ENCODE results near the gene DESI1.
A peak's percentile ranks its signal among the peaks of the same experiment; 100 is the strongest.

Gene DESI1

GRCh38 chr22:41589391-41590241, 31.2 kb downstream of the DESI1 start, which contains the start of gene PMM1:
Gene PMM1, minus strand, starts transcription at chr22:41589840. Its CDS starts 35 bp downstream, at chr22:41589805.
- no peaks in the 10 kb centered on the region for H3F3A ChIP-seq (ENCODE audit: insufficient read depth, low read length)
- no peaks in the 10 kb centered on the region for H3K27me3 ChIP-seq (ENCODE audit: insufficient read depth, low read length)
- peak within 1 kb of the TSS; percentile 59 for H3K27ac ChIP-seq (ENCODE audit: low read depth, low read length, poor library complexity, severe bottlenecking)
- peaks cover 24% of the 10 kb centered on the region for H3K4me1 ChIP-seq (ENCODE audit: insufficient read depth, low read length, severe bottlenecking)
- H3K9me3 ChIP-seq (ENCODE audit: low read length) = no peaks in the 10 kb centered on the region
- 0 out of 2 replicates have a peak, but pooled peaks cover 5% of the 10 kb centered on the region for H3K36me3 ChIP-seq (ENCODE audit: insufficient read depth, low read length)
- H2AFZ ChIP-seq (ENCODE audit: low read length) = no peak within 1 kb of the TSS
- no peak for TF ChIP-seq EZH2 (IDR thresholded peaks at IDR 0.05; ENCODE audit: borderline replicate concordance, low read length)
- TF ChIP-seq CTCF (IDR thresholded peaks at IDR 0.05; ENCODE audit: low read length) = no peak
- H4K20me1 ChIP-seq (ENCODE audit: insufficient read depth, low read length) = no peaks in the 10 kb centered on the region
- peak within 1 kb of the TSS; percentile 94 for H3K4me3 ChIP-seq (ENCODE audit: low read depth, low read length, poor library complexity, severe bottlenecking)
- H3K9ac ChIP-seq (ENCODE audit: low read length) = peak within 1 kb of the TSS; percentile 88
- no peaks in the 10 kb centered on the region for H3K9me2 ChIP-seq (ENCODE audit: low read depth, low read length)
- peak within 1 kb of the TSS; percentile 95 for H3K4me2 ChIP-seq (ENCODE audit: low read length)
- no peaks in the 10 kb centered on the region for H3K79me2 ChIP-seq (ENCODE audit: insufficient read depth, low read length)

- TF ChIP-seq CTCF (IDR thresholded peaks at IDR 0.05; ENCODE audit: low read length) = no peak
- no peak for TF ChIP-seq EZH2 (IDR thresholded peaks at IDR 0.05; ENCODE audit: borderline replicate concordance, low read length)
- no peak overlapping the region for H3K27ac ChIP-seq (ENCODE audit: low read depth, low read length, poor library complexity, severe bottlenecking)
- peak overlapping the region; percentile 95; the same call in 1 of the 2 replicates for H3K4me2 ChIP-seq (ENCODE audit: low read length)
- no peak overlapping the region for H3K4me3 ChIP-seq (ENCODE audit: low read depth, low read length, poor library complexity, severe bottlenecking)
- no peaks in the 10 kb centered on the region for H3F3A ChIP-seq (ENCODE audit: insufficient read depth, low read length)
- H3K36me3 ChIP-seq (ENCODE audit: insufficient read depth, low read length) = peaks cover 18% of the 10 kb centered on the region; the same call in 1 of the 2 replicates
- H3K4me1 ChIP-seq (ENCODE audit: insufficient read depth, low read length, severe bottlenecking) = peaks cover 24% of the 10 kb centered on the region
- no peaks in the 10 kb centered on the region for H3K9me3 ChIP-seq (ENCODE audit: low read length)
- H4K20me1 ChIP-seq (ENCODE audit: insufficient read depth, low read length) = no peaks in the 10 kb centered on the region
- no peaks in the 10 kb centered on the region for H3K27me3 ChIP-seq (ENCODE audit: insufficient read depth, low read length)
- H3K9me2 ChIP-seq (ENCODE audit: low read depth, low read length) = no peaks in the 10 kb centered on the region
- no peak overlapping the region for H3K9ac ChIP-seq (ENCODE audit: low read length)
- no peaks in the 10 kb centered on the region for H3K79me2 ChIP-seq (ENCODE audit: insufficient read depth, low read length)
- H2AFZ ChIP-seq (ENCODE audit: low read length) = no peak overlapping the region
These were observed 33.5 kb downstream of the DESI1 start for GRCh38 chr22:41587347-41587723.

- H3K27me3 ChIP-seq (ENCODE audit: insufficient read depth, low read length) = no peaks in the 10 kb centered on the region
- no peaks in the 10 kb centered on the region for H3K9me3 ChIP-seq (ENCODE audit: low read length)
- no peaks in the 10 kb centered on the region for H3K79me2 ChIP-seq (ENCODE audit: insufficient read depth, low read length)
- H3K9ac ChIP-seq (ENCODE audit: low read length) = no peak overlapping the region
- H2AFZ ChIP-seq (ENCODE audit: low read length) = no peak overlapping the region
- no peak for TF ChIP-seq EZH2 (IDR thresholded peaks at IDR 0.05; ENCODE audit: borderline replicate concordance, low read length)
- no peak for TF ChIP-seq CTCF (IDR thresholded peaks at IDR 0.05; ENCODE audit: low read length)
- no peaks in the 10 kb centered on the region for H3F3A ChIP-seq (ENCODE audit: insufficient read depth, low read length)
- H3K4me3 ChIP-seq (ENCODE audit: low read depth, low read length, poor library complexity, severe bottlenecking) = no peak overlapping the region
- no peak overlapping the region for H3K4me2 ChIP-seq (ENCODE audit: low read length)
- no peaks in the 10 kb centered on the region for H4K20me1 ChIP-seq (ENCODE audit: insufficient read depth, low read length)
- no peaks in the 10 kb centered on the region for H3K9me2 ChIP-seq (ENCODE audit: low read depth, low read length)
- H3K36me3 ChIP-seq (ENCODE audit: insufficient read depth, low read length) = peaks cover 21% of the 10 kb centered on the region; the same call in 1 of the 2 replicates
- peaks cover 24% of the 10 kb centered on the region for H3K4me1 ChIP-seq (ENCODE audit: insufficient read depth, low read length, severe bottlenecking)
- H3K27ac ChIP-seq (ENCODE audit: low read depth, low read length, poor library complexity, severe bottlenecking) = no peak overlapping the region
These were observed 34.9 kb downstream of the DESI1 start for GRCh38 chr22:41585898-41586297.
